Pulmonary artery endothelial cell (primary cell): ENCODE measurements around the gene EED. TPM values are rescaled to one million over a fixed set of nuclear protein-coding genes. Genes with fewer than 3 reads are reported as not detected.
"Not testable (repeated sequence)": the region's sequence is repeated elsewhere in the genome, so short reads cannot be mapped to it uniquely, and the experiment has no call there.

Experiments used
- DNase-seq: peaks from one replicate; pipeline ENCODE4 v3.0.0-alpha.2; 2011; ENCODE audit warnings: low read depth, low spot score
- total RNA-seq: library from RNA; depleted of rRNA; stranded (reverse); fragments of >200 nt; gene quantifications from 2 replicates; pipeline ENCODE4 v1.2.3, GENCODE V29; 2014

Gene EED
- total RNA-seq, 1 donor from 2014 or later, result 18.7 TPM

DNA sequence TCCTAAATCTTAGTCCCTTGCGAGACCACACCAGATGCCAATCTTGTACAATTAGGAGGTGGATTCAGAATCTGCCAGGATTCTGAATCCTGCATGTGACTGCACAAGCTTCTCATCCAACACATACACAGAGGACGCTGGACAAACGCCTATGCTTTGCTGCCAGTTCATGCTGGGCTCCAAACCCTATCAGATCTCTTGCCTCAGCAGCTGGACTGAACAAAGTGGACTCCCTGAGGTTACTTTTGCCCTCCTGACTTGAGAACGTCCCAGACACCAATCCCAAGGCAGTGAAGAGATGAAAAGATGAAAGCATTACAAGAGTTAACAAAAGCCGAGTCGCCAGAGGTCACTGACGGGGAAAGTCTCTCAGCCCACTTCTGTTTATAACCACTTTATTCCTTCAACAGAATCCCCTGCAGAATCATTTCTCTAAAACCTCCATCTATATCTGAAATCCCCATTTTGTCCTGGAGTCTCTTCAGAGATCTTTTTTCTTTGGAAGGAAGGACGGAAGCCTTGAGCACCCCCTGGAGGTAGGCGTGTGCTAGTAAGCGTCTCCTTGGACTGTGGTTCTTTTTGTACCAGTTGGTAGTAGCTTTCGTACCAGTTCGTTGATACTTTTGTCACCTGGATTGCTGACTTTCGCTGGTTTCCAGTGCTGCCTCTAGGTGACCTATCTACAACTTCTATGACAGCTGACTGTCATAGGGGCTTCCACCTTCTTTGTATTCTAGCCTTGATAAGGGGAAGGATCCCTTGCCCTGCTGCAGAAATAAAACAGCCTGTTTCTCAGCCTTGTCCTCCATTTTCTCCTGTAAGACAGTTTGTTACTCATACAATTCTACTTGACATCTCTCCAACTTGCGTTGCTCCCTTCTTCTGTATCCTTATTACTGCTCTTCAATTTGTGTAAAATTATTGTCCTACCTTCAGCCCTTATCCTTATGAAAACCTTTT, 26.1 kb upstream of the EED start:
- peak; percentile 41 for DNase-seq

DNA sequence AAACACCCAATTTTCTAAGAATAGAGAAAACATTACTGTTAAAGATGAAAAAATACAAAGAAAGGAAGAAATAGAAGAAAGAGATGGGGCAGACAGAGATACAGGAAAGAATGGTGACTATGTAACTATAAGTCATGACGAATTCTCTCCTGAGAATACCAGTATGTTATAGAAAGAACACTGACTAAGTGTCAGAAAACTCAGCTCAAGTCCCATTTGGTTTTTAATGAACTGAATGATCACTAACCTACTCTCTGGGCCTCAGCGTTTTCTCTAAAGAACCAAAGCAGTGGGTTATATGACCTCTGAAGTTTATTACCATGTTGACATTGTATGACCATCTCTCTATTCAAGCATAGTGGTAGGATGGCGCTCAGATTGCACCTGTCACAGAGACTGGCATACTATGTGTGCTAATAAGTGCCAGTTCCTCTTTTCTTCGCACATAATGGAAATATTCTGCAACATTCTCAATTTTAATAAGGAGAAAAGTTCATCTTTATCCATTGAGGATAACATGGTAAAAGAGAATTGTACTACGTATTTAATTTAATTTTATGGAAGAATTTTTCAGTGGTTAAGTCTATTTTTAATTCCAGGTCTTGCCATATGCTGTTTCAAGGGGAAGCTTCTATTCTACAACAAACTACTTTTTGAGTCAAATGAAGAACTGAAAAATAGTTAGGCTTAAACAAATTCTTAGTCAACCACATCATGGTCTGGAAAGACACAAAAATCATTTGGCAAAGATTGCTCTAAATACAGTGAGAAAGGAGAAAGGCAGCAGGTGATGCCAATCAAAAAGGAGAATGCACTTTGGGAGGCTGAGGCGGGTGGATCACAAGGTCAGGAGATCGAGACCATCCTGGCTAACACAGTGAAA, 25.0 kb upstream of the EED start:
- no peak for DNase-seq

- no peak for DNase-seq
Observed at GRCh38 chr11:86220653-86221052, 23.9 kb upstream of the EED start.

GRCh38 chr11:86222081-86222480, 22.5 kb upstream of the EED start:
- no peak for DNase-seq

GRCh38 chr11:86224575-86224974, 20.0 kb upstream of the EED start:
- DNase-seq, result not testable (repeated sequence)

GRCh38 chr11:86225344-86225743, 19.2 kb upstream of the EED start:
- not testable (repeated sequence) for DNase-seq

DNA sequence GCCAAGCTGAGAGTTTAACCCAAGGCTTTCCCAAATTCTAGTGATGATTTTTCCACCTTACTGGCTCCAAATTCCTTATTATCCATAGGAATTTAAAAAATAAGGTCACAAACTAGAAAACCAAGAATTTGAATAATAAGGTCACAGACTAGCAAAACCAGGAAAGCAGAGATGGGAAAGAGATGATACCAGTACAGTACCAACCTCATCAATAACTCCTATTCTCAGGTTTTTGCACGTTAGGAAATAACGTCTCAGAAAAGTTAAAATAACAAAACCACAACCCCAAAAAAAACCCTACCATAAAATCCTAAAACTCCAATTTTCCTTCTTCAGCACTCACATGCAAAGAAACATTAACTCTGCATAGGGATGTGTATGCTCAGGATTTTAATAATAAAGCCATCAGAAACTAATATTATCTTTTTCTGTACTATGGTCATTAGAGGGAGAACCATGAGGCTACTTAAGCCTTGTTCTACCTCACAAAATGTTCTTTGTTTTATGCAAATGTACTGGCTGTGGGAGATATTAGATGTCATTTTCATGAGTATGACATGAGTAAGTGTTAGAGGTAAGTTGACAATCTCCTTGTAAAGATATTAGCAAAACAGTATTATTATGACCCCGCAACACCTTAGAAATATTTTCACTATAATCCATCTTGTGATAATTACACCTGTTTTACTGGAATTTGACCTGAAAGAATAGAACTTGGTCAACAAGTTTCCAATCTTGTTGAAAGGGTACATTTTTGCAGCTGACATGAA, 16.1 kb upstream of the EED start:
- no peak for DNase-seq

- not testable (repeated sequence) for DNase-seq
Observed at GRCh38 chr11:86229039-86229330, 15.6 kb upstream of the EED start.

DNA sequence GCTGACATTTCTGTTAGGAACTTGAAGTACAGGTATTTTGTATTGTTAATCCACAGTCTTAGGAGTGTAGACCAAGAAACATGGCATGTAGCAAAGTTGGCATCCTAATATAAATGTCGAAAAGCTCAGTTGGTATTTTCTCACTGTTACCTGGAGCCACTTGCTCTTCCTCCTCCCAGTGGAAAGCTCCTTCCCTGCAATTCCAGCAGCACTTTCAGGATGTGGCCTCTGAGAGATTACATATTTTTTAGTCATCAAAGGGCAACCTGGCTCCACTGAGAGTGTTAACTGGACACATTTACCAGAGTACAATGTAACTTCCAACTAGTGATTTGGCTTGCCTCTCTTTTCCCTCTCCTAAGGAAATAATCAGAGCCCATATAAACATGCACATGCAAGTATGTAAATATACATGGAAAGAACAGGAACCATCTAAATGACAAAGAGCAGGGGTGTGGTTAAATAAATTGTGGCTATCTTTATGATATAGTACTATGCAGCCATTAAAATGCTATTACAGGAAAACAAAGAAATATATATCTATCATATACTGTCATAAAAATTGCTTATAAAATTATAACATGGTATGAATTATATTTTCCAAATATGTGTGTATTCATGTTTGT, 14.3 kb upstream of the EED start:
- DNase-seq, result no peak

- DNase-seq, result no peak
Observed at GRCh38 chr11:86230921-86231434, 13.6 kb upstream of the EED start.

GRCh38 chr11:86232556-86232955, 12.0 kb upstream of the EED start:
- no peak for DNase-seq

- no peak for DNase-seq
Observed at GRCh38 chr11:86234831-86235461, 9.6 kb upstream of the EED start.

DNA sequence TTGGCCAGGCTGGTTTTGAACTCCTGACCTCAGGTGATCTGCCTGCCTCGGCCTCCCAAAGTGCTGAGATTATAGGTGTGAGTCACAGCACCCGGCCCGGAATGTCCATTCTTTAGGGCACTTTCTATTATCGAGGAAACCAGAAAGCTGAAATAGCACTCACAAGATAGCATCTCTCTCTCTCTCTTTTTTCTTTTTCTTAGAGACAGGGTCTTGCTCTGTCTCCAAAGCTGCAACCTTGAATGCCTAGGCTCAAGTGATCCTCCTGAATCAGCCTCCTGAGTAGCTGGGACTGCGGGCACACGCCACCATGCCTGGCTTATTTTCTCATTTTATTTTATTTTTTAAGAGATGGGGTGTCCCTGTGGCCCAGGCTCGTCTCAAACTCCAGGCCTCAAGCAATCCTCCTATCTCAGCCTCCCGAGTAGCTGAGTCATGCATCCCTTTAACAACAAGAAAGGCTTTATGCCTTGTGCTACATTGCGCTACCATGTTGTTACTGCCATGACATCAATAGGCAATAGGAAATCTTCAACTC, 7.2 kb upstream of the EED start:
- DNase-seq, result no peak

DNA sequence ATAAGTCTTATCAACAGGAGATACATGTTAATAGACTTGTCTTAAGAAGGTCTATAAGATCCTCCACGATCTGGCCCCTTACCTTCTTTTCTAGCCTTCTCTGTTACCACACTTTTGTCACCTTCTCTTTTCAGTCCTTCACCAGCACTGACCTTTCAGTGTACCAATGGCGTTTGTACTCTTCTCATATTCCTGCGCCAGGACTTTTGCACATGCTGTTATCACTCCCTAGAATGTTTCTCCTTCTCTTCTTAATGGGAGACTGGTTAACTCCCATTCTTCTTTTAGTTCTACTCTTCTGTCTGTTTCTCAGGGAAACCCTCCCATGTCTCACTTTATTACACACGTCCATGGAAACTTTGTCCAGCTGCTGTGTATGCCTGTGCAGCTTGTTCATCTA, 4.4 kb upstream of the EED start:
- DNase-seq, result no peak

- no peak for DNase-seq
Observed at GRCh38 chr11:86241956-86242535, 2.5 kb upstream of the EED start.

- no peak for DNase-seq
Observed at GRCh38 chr11:86243396-86243795, 1.2 kb upstream of the EED start.

GRCh38 chr11:86244063-86244521, 461 bp upstream of the EED start:
- peak; percentile 54 for DNase-seq

DNA sequence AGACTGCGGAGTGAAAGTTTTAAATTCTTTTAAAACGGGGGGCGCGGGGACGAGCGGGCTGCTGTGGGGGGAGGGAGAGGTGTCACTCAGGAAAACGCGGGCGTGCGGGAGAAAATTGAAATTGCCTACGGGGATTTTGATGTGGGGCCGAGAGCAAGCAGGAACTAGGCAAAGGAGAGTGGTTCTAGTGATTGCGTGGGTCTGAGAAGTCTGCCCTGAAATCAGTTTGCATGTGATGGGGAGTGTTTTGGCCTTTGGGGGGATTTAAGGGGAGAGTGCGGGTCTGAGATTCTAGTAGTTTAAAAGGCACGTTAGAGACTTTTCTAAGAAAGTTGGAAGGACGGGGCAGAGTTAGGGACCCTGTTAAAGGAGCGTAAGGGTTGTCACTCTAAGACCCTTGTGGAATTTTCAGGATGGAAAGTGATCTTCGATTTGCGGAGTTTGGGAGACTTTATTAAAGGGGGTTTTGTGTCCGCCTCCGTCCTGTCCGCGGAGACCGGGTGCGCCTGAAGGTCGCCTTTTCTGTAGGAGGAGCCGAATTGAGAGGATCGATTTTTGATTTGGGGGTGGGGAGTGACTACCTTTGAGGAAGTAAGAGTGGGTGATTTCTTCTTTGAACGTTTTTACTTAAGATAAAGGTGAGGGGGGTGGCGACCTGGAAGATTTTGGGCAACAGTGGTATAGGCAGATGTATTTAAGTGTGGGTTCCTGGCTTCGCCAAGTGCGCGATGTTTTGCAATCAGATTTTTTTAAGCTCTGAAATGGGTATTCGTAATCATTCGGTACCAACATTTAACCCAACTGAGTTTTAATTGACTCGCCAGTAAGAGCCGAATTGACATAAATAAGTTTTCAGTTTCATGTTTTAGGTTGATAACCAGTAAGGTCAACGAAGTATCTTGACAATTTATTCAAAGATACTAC, 1.1 kb downstream of the EED start:
- no peak for DNase-seq

DNA sequence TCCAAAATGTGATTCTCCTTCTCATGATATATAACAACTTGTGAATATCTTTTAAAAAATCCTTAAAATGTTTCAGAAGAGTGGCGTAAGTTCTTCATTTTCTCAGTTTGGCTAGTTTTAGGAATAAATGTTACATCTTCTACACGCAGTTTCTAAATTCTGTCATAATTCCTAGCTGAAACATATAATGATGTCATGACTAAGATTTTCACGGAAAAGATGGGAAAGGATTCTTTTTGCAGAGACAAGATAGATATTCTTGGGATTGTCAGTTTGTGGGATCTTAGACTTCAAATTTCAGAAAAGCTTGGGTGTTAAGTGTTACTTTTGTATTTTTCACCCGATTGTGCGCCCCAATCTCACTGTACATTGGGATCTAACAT, 1.7 kb downstream of the EED start:
- DNase-seq, result no peak
